ENCODE results near the gene TFEB.

The TFEB gene

DNA sequence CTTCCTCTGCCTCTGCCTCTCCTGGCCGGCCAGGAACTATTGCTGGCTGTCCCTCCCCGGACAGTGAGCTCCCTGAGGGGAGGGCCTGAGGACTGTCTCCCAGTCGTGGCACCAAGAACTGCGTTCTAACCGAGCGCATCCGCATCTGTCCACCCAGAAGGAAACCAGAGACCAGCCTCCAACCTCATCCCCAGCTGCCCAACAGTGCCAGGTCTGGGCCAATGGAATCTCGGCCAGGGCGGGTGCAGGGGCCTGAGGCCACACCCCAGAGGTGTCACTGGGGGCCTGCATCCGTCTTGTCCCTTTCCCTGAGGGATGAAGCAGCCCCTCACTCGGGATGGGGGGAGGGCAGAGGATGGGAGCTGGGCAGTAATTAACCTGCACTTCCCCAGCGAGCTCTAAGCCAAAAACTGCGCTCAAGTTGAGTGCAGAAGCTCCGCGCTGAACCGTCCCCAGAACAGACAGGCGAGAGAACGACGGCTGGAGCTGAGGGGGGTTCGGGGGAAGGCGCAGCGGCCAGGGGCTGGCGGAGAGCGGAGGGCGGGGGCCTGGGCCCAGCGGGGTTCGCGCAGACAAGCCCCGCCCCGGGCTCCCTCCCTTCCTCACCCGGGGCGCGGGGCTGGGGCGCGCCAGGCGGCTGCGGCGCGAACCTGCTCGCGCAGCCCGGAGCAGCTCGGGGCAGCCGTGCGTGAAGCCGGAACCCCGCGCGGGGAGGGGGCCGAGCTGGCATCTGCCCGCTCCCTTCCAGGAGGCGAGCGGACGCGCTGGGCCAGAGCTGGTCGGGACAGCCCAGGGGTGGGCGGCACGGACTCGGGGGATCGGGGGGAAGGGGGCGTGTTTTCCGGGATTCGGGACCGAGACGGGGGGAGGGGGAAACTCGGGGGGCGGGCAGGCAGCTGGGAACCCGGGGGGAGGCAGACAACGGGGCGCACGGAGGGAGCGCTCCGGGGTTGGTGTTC, 1.4 kb downstream of the TFEB start:
- Mint-ChIP-seq H3K27me3 (no peaks in the 10 kb centered on the region), H3K4me3 (peak overlapping the region; percentile 56 to 85), H3K9me3 (no peaks in the 10 kb centered on the region), H3K27ac (peak overlapping the region; percentile 82 to 86), H3K4me1 (peaks cover 51% of the 10 kb centered on the region)
- ATAC-seq (peak; percentile 72), DNase-seq (peak; percentile 78 to 79)

DNA sequence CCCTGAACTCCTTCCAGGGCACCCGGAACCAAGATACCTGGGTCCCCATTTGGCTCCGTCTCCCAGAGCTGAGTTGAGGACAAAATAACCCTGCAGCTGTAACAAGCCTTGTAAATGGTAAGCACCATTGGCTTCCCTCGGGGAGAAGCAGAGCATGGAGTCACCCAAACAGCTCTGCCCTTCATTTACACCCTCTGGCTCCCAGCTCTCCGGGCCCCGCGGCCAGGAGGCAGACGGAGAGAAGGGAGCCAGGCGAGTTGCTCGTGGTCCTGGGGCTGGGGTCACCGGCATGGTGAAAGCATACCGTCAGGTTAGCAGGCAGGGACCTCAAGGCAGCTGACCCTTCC, 2.1 kb downstream of the TFEB start:
- Mint-ChIP-seq H3K9me3 (no peaks in the 10 kb centered on the region), H3K4me3 (peak overlapping the region; percentile 56 to 85), H3K27ac (peak overlapping the region; percentile 92 to 93), H3K4me1 (peaks cover 55% of the 10 kb centered on the region), H3K27me3 (no peaks in the 10 kb centered on the region)
- DNase-seq, result peak in 1 of 2 donors; percentile 37
- peak; percentile 1 for ATAC-seq

DNA sequence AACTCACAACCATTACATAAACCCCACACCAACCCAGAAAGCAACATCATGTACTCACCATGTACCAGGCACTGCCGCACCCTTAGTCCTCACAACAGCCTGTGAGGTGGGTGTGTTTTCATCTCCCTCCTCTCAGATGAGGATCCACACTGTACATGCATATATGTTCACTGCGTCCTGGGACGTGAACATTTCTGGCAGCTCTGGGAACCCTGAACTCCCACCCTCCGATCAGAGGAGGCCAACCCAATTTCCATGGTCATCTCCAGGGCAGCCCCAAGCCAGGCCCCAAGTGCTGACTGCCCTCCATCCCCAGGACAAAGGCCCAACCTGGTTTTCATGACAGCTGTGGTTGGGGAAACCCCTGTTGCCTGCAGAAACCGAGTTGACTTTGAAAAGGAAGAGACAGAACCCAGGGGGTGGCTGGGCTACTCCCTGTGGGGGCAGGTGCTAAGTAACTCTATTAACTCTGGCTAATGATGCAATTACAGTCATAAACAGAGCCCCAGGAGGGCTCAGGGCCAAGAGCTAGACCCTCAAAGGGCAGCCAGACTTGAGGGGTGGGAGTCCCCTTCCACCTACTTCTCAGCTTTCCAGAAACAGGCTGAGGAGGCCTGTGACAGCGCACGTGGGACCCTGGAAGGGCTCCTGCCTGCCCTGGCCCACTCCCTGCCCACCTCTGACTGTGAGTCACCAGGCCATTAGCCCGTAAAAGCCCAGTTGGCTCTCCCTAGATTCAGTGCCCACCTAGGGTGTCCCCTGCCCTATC, 2.6 kb downstream of the TFEB start:
- peak overlapping the region; percentile 56 to 85 for H3K4me3 Mint-ChIP-seq
- peaks cover 55% of the 10 kb centered on the region for H3K4me1 Mint-ChIP-seq
- ATAC-seq, result peak; percentile 72
- peak overlapping the region; percentile 92 to 93 for H3K27ac Mint-ChIP-seq
- no peaks in the 10 kb centered on the region for H3K9me3 Mint-ChIP-seq
- DNase-seq, result peak; percentile 70 to 83
- no peaks in the 10 kb centered on the region for H3K27me3 Mint-ChIP-seq

DNA sequence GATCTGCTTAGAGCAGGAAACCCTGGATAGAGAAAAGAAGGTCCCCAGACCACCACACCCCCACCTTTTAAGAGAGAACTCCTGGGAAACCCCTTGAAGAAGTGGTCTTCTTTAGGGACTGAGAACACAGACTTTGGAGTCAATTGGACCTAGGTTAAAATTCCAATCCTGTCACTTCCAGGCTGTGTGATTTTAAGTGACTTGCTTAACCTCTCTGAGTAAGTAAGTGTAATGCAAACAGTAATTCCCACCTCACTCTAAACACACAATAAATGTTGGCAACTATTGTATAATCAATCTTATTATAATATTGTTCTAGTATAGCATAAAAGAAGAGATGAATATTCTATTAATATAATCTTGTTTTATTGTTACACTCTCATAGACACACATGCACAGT, 3.3 kb downstream of the TFEB start:
- Mint-ChIP-seq H3K27ac (peak overlapping the region in 1 of 2 donors; percentile 80), H3K27me3 (no peaks in the 10 kb centered on the region), H3K4me1 (peaks cover 56% of the 10 kb centered on the region), H3K4me3 (peak overlapping the region; percentile 56 to 85), H3K9me3 (no peaks in the 10 kb centered on the region)
- no peak for DNase-seq
- ATAC-seq, result no peak

DNA sequence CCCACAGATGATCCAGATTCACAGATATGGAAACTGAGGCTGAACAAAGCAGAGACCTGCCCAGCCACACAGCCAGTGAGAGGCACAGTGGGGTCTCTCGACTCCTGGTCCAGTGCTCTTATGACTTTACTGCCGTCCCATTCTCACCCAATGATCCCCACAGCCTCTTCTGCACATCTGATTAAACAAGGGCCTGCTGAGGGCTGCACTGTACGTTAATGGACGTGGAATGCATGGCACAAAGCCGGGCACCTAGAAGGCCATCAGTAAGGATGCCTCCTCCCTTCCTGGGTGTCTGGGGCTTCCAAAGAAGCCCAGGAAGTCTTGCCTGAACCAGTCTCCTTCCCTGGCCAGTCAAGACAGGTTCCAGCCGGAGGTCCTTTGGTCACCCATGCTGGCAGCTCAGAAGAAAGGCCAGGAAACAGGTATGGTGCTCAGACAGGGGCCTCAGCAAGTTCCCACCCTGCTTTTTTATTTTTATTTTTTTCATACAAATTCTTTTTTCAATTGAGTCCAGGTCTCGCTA, 3.8 kb downstream of the TFEB start:
- no peak for DNase-seq
- Mint-ChIP-seq H3K4me3 (peak overlapping the region; percentile 25 to 44), H3K27ac (no peak overlapping the region), H3K9me3 (no peaks in the 10 kb centered on the region), H3K27me3 (no peaks in the 10 kb centered on the region), H3K4me1 (peaks cover 60% of the 10 kb centered on the region)
- ATAC-seq, result no peak

DNA sequence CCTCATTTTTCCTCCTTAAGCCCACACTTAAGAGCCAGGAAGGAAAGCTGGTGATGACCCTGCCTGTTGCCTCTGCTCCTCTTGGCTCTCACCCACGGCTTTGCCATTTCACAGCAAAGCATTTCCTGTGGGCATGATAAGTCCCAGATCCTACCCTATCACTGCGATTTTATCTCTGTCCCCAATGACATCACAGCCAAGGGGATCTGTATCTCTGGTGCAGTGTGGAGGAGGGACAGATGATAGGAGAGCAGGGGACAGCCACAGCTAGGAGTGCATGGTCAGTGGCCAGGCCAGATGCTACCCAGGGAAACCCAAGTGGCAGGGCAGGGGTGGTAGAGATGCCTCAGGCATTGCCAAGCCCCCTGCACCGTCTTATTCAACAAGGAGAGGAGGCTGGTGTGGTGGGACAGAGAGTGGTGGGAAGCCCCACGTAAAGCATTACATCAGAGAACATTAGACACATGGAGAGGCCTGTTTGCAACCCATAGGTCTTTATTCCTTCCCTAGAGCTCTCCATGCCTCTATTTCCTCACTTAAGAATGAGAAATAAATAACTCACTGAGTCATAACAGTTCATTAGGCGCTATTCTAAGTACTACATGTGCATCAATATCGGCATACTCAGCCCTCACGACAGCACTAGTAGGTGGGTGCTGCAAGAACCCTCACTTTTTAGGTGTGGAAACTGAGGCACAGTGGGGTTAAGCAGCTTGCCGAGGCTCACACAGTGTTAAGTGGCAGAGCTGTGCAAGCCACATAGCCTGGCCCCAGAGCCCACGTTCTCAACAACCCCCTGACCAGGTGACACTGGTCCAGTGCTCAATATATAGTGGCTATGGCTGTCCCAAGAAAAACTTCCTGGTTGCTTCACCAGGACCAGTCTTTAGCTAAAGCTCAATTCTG, 4.6 kb downstream of the TFEB start:
- ATAC-seq, result no peak
- H3K9me3 Mint-ChIP-seq, result no peaks in the 10 kb centered on the region
- no peak overlapping the region for H3K27ac Mint-ChIP-seq
- DNase-seq, result no peak
- H3K27me3 Mint-ChIP-seq, result no peaks in the 10 kb centered on the region
- H3K4me1 Mint-ChIP-seq, result peaks cover 53% of the 10 kb centered on the region
- H3K4me3 Mint-ChIP-seq, result peak overlapping the region; percentile 27 to 44

DNA sequence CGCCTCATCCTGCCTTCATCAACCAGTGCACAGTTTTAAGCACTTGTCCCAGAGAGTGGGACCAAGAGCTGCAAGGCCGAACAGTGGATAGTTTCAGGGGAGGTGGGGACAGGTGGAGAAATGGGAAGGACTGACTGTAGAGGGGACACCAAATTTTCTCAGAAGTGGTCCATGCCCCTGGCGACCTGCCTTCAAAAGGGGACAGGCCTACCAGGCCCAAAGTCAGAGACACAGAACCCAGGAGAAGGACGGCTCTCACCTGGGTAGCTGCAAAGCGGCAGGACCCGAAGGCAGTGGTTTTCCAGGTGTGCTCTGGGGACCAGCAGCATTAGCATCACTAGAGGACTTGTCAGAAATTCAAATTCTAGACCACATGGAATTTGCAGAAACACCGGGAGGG, 5.8 kb downstream of the TFEB start:
- DNase-seq (no peak), ATAC-seq (no peak)
- Mint-ChIP-seq H3K27ac (no peak overlapping the region), H3K4me3 (no peak overlapping the region), H3K4me1 (peaks cover 51% of the 10 kb centered on the region), H3K9me3 (no peaks in the 10 kb centered on the region), H3K27me3 (no peaks in the 10 kb centered on the region)

DNA sequence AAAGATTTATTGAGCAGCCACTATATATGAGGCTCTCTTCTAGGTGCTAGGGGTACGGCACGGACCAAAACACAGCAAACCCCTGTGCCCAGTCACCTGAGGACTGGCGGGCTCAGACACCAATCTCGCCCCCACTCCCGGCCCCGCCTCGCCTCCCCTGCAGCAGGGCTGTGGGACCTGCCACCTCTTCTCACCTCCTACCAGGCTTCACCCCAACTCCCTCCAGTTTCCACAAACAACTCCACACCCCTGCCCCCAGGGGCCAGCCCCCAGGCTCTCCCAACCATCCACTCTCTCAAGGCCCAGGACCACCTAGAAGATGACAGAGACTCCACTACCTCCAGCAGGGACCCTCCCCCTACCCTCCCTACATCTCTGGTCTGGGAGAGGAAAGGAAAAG, 6.5 kb downstream of the TFEB start:
- ATAC-seq (no peak), DNase-seq (no peak)
- H3K27me3 Mint-ChIP-seq, result no peaks in the 10 kb centered on the region
- no peak overlapping the region for H3K4me3 Mint-ChIP-seq
- H3K4me1 Mint-ChIP-seq, result peaks cover 55% of the 10 kb centered on the region
- H3K9me3 Mint-ChIP-seq, result no peaks in the 10 kb centered on the region
- H3K27ac Mint-ChIP-seq, result no peak overlapping the region

DNA sequence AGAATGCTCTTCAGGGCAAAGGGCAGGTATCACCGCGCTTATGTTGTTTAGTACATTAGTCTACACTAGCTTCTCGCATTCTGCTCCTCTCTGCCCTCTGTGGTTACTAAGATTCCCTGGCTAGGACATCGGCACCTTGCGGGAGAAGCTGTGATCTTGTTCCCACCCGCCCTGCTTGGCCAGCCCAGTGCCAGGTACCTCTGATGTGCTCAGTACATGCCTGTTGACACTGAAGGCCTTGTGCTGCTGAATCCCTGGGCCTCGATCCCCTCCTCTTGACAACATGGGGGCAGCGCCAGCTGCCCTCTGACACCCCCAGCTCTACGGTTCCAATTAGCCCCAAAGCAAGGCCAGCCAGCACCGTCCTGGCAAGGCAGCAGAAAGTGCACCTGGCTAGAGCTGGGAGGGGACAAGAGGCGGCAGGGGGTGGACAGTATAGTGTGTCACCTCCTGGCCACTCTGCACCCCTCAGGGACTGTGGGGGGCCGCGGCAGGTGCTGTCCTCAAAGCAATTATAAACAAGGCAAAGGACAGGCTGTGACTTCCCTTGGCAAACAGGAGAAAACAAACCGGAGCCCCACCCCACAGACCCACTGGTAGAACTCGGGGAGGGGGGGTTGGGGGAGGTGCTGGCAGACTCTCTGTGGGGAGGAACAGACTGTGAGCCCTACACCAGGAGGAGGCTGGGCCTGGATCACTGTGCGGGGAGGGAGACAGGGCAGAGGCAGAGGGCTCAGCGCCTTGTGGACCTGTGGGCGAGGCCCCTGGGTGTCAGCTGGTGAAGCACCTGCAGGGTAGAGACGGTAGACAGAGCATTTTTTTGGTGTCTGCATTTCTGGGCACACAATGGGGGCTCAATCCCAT, 7.1 kb downstream of the TFEB start:
- no peak overlapping the region for H3K4me3 Mint-ChIP-seq
- ATAC-seq (no peak), DNase-seq (no peak)
- peak overlapping the region in 1 of 2 donors; percentile 22 for H3K27ac Mint-ChIP-seq
- H3K27me3 Mint-ChIP-seq, result no peaks in the 10 kb centered on the region
- peaks cover 59% of the 10 kb centered on the region for H3K4me1 Mint-ChIP-seq
- no peaks in the 10 kb centered on the region for H3K9me3 Mint-ChIP-seq

DNA sequence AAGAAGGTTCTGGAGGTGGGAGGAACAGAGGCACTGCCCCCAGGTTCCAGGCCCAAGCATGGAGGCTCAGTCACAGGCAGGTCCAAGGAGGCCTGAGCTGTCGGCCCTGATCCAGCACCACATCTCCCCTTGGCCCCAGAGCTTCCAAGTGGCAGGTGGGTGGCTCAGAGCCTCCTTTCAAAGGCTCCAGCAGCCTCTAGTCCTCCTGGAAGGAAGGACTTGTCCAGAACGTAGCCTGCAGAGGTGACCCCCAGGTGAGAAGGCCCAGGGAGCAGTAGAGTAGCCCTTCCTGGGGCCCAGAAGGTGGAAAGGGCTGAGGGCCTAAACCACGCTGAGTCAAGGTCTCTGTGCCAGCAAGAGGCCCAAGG, 7.7 kb downstream of the TFEB start:
- H3K4me3 Mint-ChIP-seq, result no peak overlapping the region
- peaks cover 54% of the 10 kb centered on the region for H3K4me1 Mint-ChIP-seq
- H3K27ac Mint-ChIP-seq, result peak overlapping the region in 1 of 2 donors; percentile 48
- ATAC-seq (no peak), DNase-seq (no peak)
- no peaks in the 10 kb centered on the region for H3K27me3 Mint-ChIP-seq
- H3K9me3 Mint-ChIP-seq, result no peaks in the 10 kb centered on the region

DNA sequence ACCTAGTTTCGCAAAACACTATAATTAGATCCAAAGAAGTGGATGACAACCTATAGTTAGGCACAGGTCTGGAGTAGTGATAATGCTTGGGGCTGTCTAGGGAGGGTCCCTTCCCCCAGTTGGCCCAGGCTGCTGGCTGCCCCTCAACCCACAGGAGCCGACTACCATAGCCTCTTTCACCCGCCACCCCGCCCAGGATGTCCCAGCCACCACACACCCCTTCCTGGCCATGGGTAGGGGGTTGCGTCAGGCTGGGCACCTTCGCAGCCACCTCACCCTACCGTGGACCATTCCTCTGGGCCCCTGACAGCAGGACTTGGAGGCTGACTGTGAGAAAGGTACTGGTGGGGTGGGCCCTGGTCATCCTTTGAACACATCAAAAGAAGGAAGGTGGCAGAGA, 8.5 kb downstream of the TFEB start:
- peak overlapping the region in 1 of 2 donors; percentile 34 for H3K4me3 Mint-ChIP-seq
- H3K27me3 Mint-ChIP-seq, result no peaks in the 10 kb centered on the region
- H3K9me3 Mint-ChIP-seq, result no peaks in the 10 kb centered on the region
- DNase-seq, result no peak
- H3K27ac Mint-ChIP-seq, result peak overlapping the region in 1 of 2 donors; percentile 84
- peak; percentile 45 for ATAC-seq
- H3K4me1 Mint-ChIP-seq, result peaks cover 47% of the 10 kb centered on the region

DNA sequence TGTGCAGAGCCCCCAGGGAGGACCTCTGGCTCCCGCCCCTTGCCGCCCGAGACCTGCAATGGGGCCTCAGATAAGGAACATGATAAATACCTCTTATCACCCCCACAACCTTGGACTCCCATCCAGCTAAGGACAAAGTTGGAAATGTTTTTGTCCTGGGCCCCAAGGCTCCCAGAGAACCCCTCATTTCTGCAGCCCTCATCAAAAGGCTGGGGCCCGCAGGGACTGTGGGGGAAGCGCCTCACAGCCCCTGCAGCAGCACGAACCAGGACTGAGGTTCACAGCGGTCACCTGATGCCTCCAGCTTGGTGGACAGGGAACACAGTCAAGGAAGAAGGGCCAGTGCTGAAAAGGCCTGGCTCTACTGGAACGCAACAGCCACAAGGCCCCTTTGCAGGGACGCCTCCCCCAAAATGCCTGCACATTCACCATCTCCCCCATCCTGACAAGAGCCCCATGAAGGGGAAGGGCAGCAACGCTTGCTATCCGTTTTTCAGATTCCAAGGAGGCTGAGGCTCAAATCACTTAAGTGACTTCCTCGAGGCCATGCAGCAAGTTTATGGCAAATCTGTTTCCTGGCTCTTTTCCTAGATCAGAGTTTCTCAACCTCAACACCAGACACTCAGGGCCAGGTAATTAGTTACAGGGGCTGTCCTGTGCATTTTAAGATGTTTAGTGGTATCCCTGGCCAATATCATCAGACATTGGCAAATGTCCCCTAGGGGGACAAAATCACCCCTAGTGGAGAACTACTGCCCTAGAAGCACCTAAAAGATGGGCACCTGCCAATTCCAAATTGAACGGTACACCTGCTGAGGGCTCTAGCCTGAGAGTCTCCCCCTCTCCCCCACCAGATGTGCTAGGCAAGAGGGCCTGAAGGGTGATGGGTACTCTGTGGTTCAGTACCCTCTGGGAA, 10.6 kb downstream of the TFEB start:
- Mint-ChIP-seq H3K4me3 (no peak overlapping the region), H3K4me1 (peaks cover 40% of the 10 kb centered on the region)
- no peak for ATAC-seq

DNA sequence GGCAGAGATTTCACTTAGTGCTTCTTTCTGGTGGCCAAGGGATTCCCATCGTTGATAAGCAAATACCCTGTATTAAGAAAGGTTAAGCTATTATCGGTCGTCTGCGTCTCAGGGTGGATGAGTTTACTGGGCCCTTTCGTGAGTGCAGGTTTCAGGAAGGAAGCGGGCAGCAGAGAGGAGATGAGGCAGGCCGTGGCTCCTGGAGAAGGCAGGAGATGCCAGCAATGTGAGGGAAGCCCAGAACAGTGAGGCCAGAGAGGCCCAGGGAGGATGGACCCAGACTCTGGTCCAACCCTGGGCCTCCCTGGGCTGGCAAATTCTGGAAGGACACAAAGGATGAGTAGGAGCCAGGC, 11.2 kb downstream of the TFEB start:
- no peaks in the 10 kb centered on the region for H3K9me3 Mint-ChIP-seq
- H3K27ac Mint-ChIP-seq, result no peak overlapping the region
- DNase-seq (no peak), ATAC-seq (no peak)
- no peaks in the 10 kb centered on the region for H3K27me3 Mint-ChIP-seq
- H3K4me3 Mint-ChIP-seq, result no peak overlapping the region
- H3K4me1 Mint-ChIP-seq, result peaks cover 34% of the 10 kb centered on the region

More for the DNA sequence above, 10.6 kb downstream of the TFEB start:
- Mint-ChIP-seq H3K9me3 (no peaks in the 10 kb centered on the region), H3K27ac (no peak overlapping the region), H3K27me3 (no peaks in the 10 kb centered on the region)
- DNase-seq, result no peak

Measured in stimulated activated naive CD8-positive, alpha-beta T cell treated with anti-CD3 and anti-CD28 coated beads, Interleukin-15, amount 100 ng/mL, for 72 hours (primary cell).